ENCODE data around the gene CIITA. TPM values are rescaled to one million over a fixed set of nuclear protein-coding genes. Genes with fewer than 3 reads are reported as not detected.

Gene CIITA
- total and polyA plus RNA-seq, 10 of the 15 experiments (the other 5 are each of a cell fraction or from before 2014, with no cell fraction given), result 11.5 to 145 (median 49.7) TPM

DNA sequence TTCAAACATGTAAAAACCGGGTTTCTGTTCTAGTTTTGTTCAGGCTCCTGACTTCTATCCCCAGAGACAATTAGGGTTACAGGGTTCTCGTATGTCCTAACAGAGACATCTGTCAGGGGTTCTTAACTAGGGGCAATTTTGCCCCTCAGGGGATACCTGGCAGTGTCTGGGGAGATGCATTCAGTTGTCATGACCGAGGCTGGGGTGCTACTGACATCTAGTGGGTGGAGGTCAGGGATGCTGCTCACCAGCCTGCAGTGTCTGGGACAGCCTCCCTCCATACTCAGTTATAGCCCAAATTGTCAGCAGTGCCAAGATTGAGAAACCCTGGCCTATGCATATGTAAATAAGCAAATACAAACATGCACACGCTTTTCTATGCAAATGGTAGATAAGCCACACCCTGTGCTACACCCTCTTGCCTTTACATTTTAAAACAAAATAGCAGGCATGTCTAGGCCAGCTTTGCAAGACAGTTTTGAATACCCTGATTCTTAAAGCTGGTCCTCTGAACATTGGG, 104.8 kb downstream of the CIITA start (continued):
- TF ChIP-seq KAT2A (conservative IDR thresholded peaks at IDR 0.05; ENCODE audit: control insufficient read depth, low read depth, low read length), result no peak
- TF ChIP-seq BMI1 (IDR thresholded peaks at IDR 0.05; ENCODE audit: borderline replicate concordance), result no peak
- no peak for TF ChIP-seq ZNF207 (IDR thresholded peaks at IDR 0.05; ENCODE audit: borderline replicate concordance)
- TF ChIP-seq TCF12 (IDR thresholded peaks at IDR 0.05; ENCODE audit: low read depth, low read length), result peak; percentile 13; the same call in 1 of the 2 replicates
- TF ChIP-seq HDAC6 (IDR thresholded peaks at IDR 0.05; ENCODE audit: unreplicated experiment), result no peak
- TF ChIP-seq, protein P1, sequence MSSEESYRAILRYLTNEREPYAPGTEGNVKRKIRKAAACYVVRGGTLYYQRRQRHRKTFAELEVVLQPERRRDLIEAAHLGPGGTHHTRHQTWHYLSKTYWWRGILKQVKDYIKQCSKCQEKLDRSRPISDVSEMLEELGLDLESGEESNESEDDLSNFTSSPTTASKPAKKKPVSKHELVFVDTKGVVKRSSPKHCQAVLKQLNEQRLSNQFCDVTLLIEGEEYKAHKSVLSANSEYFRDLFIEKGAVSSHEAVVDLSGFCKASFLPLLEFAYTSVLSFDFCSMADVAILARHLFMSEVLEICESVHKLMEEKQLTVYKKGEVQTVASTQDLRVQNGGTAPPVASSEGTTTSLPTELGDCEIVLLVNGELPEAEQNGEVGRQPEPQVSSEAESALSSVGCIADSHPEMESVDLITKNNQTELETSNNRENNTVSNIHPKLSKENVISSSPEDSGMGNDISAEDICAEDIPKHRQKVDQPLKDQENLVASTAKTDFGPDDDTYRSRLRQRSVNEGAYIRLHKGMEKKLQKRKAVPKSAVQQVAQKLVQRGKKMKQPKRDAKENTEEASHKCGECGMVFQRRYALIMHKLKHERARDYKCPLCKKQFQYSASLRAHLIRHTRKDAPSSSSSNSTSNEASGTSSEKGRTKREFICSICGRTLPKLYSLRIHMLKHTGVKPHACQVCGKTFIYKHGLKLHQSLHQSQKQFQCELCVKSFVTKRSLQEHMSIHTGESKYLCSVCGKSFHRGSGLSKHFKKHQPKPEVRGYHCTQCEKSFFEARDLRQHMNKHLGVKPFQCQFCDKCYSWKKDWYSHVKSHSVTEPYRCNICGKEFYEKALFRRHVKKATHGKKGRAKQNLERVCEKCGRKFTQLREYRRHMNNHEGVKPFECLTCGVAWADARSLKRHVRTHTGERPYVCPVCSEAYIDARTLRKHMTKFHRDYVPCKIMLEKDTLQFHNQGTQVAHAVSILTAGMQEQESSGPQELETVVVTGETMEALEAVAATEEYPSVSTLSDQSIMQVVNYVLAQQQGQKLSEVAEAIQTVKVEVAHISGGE (CRISPR knock-in tag; IDR thresholded peaks at IDR 0.05), result no peak
- TF ChIP-seq, protein P2, sequence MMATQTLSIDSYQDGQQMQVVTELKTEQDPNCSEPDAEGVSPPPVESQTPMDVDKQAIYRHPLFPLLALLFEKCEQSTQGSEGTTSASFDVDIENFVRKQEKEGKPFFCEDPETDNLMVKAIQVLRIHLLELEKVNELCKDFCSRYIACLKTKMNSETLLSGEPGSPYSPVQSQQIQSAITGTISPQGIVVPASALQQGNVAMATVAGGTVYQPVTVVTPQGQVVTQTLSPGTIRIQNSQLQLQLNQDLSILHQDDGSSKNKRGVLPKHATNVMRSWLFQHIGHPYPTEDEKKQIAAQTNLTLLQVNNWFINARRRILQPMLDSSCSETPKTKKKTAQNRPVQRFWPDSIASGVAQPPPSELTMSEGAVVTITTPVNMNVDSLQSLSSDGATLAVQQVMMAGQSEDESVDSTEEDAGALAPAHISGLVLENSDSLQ (IDR thresholded peaks at IDR 0.05), result peak; percentile 45; the same call in 1 of the 2 replicates
- TF ChIP-seq LARP7 (IDR thresholded peaks at IDR 0.05), result no peak
- TF ChIP-seq FOS (IDR thresholded peaks at IDR 0.05; ENCODE audit: borderline replicate concordance, extremely low read depth, insufficient read length), result no peak
- TF ChIP-seq GABPA (IDR thresholded peaks at IDR 0.05; ENCODE audit: low read depth), result no peak
- no peak for TF ChIP-seq FOXK2 (IDR thresholded peaks at IDR 0.05)
- no peak for TF ChIP-seq JUNB (IDR thresholded peaks at IDR 0.05)
- TF ChIP-seq, protein P3, sequence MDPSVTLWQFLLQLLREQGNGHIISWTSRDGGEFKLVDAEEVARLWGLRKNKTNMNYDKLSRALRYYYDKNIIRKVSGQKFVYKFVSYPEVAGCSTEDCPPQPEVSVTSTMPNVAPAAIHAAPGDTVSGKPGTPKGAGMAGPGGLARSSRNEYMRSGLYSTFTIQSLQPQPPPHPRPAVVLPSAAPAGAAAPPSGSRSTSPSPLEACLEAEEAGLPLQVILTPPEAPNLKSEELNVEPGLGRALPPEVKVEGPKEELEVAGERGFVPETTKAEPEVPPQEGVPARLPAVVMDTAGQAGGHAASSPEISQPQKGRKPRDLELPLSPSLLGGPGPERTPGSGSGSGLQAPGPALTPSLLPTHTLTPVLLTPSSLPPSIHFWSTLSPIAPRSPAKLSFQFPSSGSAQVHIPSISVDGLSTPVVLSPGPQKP (IDR thresholded peaks at IDR 0.05; ENCODE audit: low read depth, low read length), result no peak
- no peak for TF ChIP-seq DPF2 (IDR thresholded peaks at IDR 0.05)
- no peak for TF ChIP-seq ASH2L (IDR thresholded peaks at IDR 0.05; ENCODE audit: borderline replicate concordance, low read depth)
- 0 out of 2 replicates have a peak, but pooled peaks have one; percentile 42 for TF ChIP-seq CREB1 (IDR thresholded peaks at IDR 0.05; ENCODE audit: low read depth)
- TF ChIP-seq, protein P4, sequence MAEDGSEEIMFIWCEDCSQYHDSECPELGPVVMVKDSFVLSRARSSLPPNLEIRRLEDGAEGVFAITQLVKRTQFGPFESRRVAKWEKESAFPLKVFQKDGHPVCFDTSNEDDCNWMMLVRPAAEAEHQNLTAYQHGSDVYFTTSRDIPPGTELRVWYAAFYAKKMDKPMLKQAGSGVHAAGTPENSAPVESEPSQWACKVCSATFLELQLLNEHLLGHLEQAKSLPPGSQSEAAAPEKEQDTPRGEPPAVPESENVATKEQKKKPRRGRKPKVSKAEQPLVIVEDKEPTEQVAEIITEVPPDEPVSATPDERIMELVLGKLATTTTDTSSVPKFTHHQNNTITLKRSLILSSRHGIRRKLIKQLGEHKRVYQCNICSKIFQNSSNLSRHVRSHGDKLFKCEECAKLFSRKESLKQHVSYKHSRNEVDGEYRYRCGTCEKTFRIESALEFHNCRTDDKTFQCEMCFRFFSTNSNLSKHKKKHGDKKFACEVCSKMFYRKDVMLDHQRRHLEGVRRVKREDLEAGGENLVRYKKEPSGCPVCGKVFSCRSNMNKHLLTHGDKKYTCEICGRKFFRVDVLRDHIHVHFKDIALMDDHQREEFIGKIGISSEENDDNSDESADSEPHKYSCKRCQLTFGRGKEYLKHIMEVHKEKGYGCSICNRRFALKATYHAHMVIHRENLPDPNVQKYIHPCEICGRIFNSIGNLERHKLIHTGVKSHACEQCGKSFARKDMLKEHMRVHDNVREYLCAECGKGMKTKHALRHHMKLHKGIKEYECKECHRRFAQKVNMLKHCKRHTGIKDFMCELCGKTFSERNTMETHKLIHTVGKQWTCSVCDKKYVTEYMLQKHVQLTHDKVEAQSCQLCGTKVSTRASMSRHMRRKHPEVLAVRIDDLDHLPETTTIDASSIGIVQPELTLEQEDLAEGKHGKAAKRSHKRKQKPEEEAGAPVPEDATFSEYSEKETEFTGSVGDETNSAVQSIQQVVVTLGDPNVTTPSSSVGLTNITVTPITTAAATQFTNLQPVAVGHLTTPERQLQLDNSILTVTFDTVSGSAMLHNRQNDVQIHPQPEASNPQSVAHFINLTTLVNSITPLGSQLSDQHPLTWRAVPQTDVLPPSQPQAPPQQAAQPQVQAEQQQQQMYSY (CRISPR knock-in tag; IDR thresholded peaks at IDR 0.05), result no peak
- no peak; the same call in 1 of the 2 replicates for TF ChIP-seq RB1 (IDR thresholded peaks at IDR 0.05; ENCODE audit: borderline replicate concordance)
- TF ChIP-seq SREBF2 (IDR thresholded peaks at IDR 0.05; ENCODE audit: low read length), result no peak
- no peak for TF ChIP-seq STAT1 (conservative IDR thresholded peaks at IDR 0.05)
- TF ChIP-seq ZNF384 (IDR thresholded peaks at IDR 0.05; ENCODE audit: borderline replicate concordance, low read depth, low read length), result no peak; the same call in 1 of the 2 replicates
- 0 out of 3 replicates have a peak, but pooled peaks of 1 of the 2 experiments have one; percentile 12 for TF ChIP-seq EGR1 (IDR thresholded peaks at IDR 0.05; ENCODE audit: borderline replicate concordance in 1 of 2, low read depth in 2 of 2, low read length in 2 of 2)
- TF ChIP-seq RAD51 (IDR thresholded peaks at IDR 0.05), result no peak
